MM.1S (cell line): Measurements from ENCODE around the gene DNAH9.

Source experiments
- DNase-seq: peaks from one replicate; pipeline ENCODE4 v3.0.0-alpha.2; 2015
- H2AFZ ChIP-seq: fragments of 300-600 bp; sonication (generic); 2 replicates; pipeline ENCODE4 v1.6.0; 2016; ENCODE audit warnings: antibody characterized with exemption, low read length
- H3F3A ChIP-seq: fragments of 300-600 bp; sonication (generic); 2 replicates; pipeline ENCODE4 v1.6.1; 2016; ENCODE audit warnings: mild to moderate bottlenecking, antibody characterized with exemption, low read length, moderate library complexity, mixed read lengths; ENCODE audit not compliant: insufficient read depth
- H3K27ac ChIP-seq: fragments of 300-600 bp; sonication (generic); 2 replicates; pipeline ENCODE4 v1.5.1; 2016; ENCODE audit warnings: mild to moderate bottlenecking, low read length
- H3K27me3 ChIP-seq: fragments of 300-600 bp; sonication (generic); replicated peaks from 2 replicates; pipeline ENCODE4 v1.6.0; 2016; ENCODE audit warnings: low read length; ENCODE audit not compliant: insufficient read depth
- H3K36me3 ChIP-seq: fragments of 300-600 bp; sonication (generic); replicated peaks from 2 replicates; pipeline ENCODE4 v1.6.1; 2016; ENCODE audit warnings: mild to moderate bottlenecking, low read length, mixed read lengths; ENCODE audit not compliant: insufficient read depth
- H3K4me1 ChIP-seq: fragments of 300-600 bp; sonication (generic); 2 replicates; pipeline ENCODE4 v1.6.1; 2016; ENCODE audit warnings: low read length, mixed read lengths
- H3K4me2 ChIP-seq: fragments of 300-600 bp; sonication (generic); 2 replicates; pipeline ENCODE4 v1.6.0; 2016; ENCODE audit warnings: low read depth, low read length
- H3K4me3 ChIP-seq: fragments of 300-600 bp; sonication (generic); 2 replicates; pipeline ENCODE4 v1.5.1; 2016; ENCODE audit warnings: low read length, mixed read lengths
- H3K79me2 ChIP-seq: fragments of 300-600 bp; sonication (generic); 2 replicates; pipeline ENCODE4 v1.6.1; 2016; ENCODE audit warnings: mixed run types, low read length, mixed read lengths
- H3K9ac ChIP-seq: fragments of 300-600 bp; sonication (generic); 2 replicates; pipeline ENCODE4 v1.6.1; 2016; ENCODE audit warnings: low read length, mixed read lengths
- H3K9me2 ChIP-seq: fragments of 300-600 bp; sonication (generic); replicated peaks from 2 replicates; pipeline ENCODE4 v1.6.1; 2016; ENCODE audit warnings: mild to moderate bottlenecking, low read length, mixed read lengths; ENCODE audit not compliant: insufficient read depth
- H3K9me3 ChIP-seq: fragments of 300-600 bp; sonication (generic); replicated peaks from 2 replicates; pipeline ENCODE4 v1.6.1; 2016; ENCODE audit warnings: mild to moderate bottlenecking, low read length, mixed read lengths; ENCODE audit not compliant: insufficient read depth
- H4K20me1 ChIP-seq: fragments of 300-600 bp; sonication (generic); 2 replicates; pipeline ENCODE4 v1.6.1; 2016; ENCODE audit warnings: mild to moderate bottlenecking, low read length, moderate library complexity, mixed read lengths; ENCODE audit not compliant: insufficient read depth
- EZH2 ChIP-seq: fragments of 300-600 bp; sonication (generic); optimal IDR thresholded peaks from 2 replicates; pipeline ENCODE3; 2017; ENCODE audit warnings: low read depth, mild to moderate bottlenecking, antibody characterized with exemption, low read length, mixed read lengths
- EZH2phosphoT487 ChIP-seq: fragments of 300-600 bp; sonication (generic); IDR thresholded peaks from 2 replicates; pipeline ENCODE4 v1.6.1; 2018; ENCODE audit warnings: antibody characterized with exemption, low read length
- TF ChIP-seq, protein P1 (sequence below): fragments of 300-600 bp; sonication (generic); IDR thresholded peaks from 2 replicates; pipeline ENCODE4 v1.5.1; 2016; ENCODE audit warnings: antibody characterized with exemption, low read length, mixed read lengths

Gene DNAH9

DNA sequence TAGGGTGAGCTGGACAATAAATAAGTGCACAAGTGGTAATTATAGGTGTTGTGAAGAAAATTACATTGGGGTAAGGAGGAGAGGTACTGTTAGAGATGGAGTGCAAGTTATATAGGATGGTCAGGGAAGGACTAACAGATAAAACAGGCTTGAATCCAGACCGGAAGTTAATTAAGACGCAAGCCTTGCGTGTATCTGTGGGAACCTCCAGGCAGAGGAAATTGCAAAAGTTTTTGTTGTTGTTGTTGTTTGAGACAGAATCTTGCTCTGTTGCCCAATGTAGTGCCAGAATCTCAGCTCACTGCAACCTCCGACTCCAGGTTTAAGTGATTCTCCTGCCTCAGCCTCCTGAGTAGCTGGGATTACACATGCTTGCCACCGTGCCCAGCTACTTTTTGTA, 401.4 kb downstream of the DNAH9 start:
- Histone ChIP-seq H2AFZ (no peak overlapping the region), H3K4me3 (no peak overlapping the region), H3F3A (peaks cover 9% of the 10 kb centered on the region), H3K9me3 (no peaks in the 10 kb centered on the region), H3K9ac (no peak overlapping the region), H3K9me2 (no peaks in the 10 kb centered on the region), H3K4me1 (no peaks in the 10 kb centered on the region), H3K36me3 (no peaks in the 10 kb centered on the region), H4K20me1 (no peaks in the 10 kb centered on the region), H3K27me3 (no peaks in the 10 kb centered on the region), H3K4me2 (no peak overlapping the region), H3K79me2 (no peaks in the 10 kb centered on the region), H3K27ac (no peak overlapping the region)
- DNase-seq, result no peak
- no peak for TF ChIP-seq EZH2
- TF ChIP-seq, protein P1, sequence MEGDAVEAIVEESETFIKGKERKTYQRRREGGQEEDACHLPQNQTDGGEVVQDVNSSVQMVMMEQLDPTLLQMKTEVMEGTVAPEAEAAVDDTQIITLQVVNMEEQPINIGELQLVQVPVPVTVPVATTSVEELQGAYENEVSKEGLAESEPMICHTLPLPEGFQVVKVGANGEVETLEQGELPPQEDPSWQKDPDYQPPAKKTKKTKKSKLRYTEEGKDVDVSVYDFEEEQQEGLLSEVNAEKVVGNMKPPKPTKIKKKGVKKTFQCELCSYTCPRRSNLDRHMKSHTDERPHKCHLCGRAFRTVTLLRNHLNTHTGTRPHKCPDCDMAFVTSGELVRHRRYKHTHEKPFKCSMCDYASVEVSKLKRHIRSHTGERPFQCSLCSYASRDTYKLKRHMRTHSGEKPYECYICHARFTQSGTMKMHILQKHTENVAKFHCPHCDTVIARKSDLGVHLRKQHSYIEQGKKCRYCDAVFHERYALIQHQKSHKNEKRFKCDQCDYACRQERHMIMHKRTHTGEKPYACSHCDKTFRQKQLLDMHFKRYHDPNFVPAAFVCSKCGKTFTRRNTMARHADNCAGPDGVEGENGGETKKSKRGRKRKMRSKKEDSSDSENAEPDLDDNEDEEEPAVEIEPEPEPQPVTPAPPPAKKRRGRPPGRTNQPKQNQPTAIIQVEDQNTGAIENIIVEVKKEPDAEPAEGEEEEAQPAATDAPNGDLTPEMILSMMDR, result no peak
- TF ChIP-seq EZH2phosphoT487, result no peak

DNA sequence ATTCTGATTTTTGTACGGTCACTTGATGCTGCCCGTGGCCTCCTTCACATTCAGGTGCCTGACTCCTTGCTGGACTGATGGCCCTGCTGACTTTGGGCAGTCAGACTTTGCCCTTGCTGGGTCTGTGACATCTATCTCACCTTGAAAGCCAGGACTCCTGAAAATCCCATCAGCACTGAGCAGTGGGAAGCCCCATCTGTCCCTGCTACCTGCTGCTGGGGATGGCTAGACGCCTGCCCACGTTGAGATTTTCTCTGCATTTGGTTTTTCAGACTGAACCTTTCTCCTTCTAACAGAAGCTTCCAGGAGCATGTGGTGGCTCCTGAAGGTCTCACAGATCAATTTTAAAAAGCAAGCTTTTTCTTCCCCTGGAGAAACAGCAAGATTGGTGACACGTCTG, 409.2 kb downstream of the DNAH9 start:
- Histone ChIP-seq H3K4me1 (no peaks in the 10 kb centered on the region), H3K9me2 (no peaks in the 10 kb centered on the region), H2AFZ (no peak overlapping the region), H3K27ac (no peak overlapping the region), H3K9ac (no peak overlapping the region), H3K9me3 (no peaks in the 10 kb centered on the region), H3K4me3 (no peak overlapping the region), H3K4me2 (no peak overlapping the region), H3F3A (no peaks in the 10 kb centered on the region), H4K20me1 (no peaks in the 10 kb centered on the region), H3K27me3 (no peaks in the 10 kb centered on the region), H3K79me2 (no peaks in the 10 kb centered on the region), H3K36me3 (no peaks in the 10 kb centered on the region)
- TF ChIP-seq EZH2 (no peak), EZH2phosphoT487 (no peak)
- TF ChIP-seq, protein P1, result no peak
- DNase-seq, result no peak
